H54 (cell line): ENCODE measurements around the gene LPA.
A peak's percentile ranks its signal among the peaks of the same experiment; 100 is the strongest.
"Not testable (repeated sequence)": the region's sequence is repeated elsewhere in the genome, so short reads cannot be mapped to it uniquely, and the experiment has no call there.

Experiments
- DNase-seq: peaks from one replicate; pipeline ENCODE4 v3.0.0; 2011; ENCODE audit warnings: low spot score, mixed read lengths; ENCODE audit not compliant: insufficient read length
- FAIRE-seq: peaks from 3 replicates; lab custom pipeline; 2011; peaks lifted over from hg19 to GRCh38; lab: Jason Lieb, UNC
- POLR2A ChIP-seq: IDR thresholded peaks from 2 replicates; pipeline ENCODE4 v1.6.1; 2011; ENCODE audit warnings: low read depth, mild to moderate bottlenecking, low read length

Gene LPA

GRCh38 chr6:160678744-160679401 lies 14.8 kb upstream of the LPA start:
- no peak for FAIRE-seq

GRCh38 chr6:160678230-160678629 lies 14.2 kb upstream of the LPA start:
- FAIRE-seq (no peak), DNase-seq (no peak)
- TF ChIP-seq POLR2A: no peak

More at GRCh38 chr6:160678744-160679401, 14.8 kb upstream of the LPA start:
- DNase-seq: no peak
- TF ChIP-seq POLR2A: no peak

- not testable (repeated sequence) for FAIRE-seq
These were observed 12.3 kb upstream of the LPA start for GRCh38 chr6:160676418-160676817.

GRCh38 chr6:160668589-160668988 lies 4.5 kb upstream of the LPA start:
- no peak for TF ChIP-seq POLR2A
- FAIRE-seq (no peak), DNase-seq (no peak)

More at GRCh38 chr6:160676418-160676817, 12.3 kb upstream of the LPA start:
- DNase-seq: not testable (repeated sequence)

- FAIRE-seq (no peak), DNase-seq (peak; percentile 4)
- TF ChIP-seq POLR2A: no peak
These were observed 3.8 kb upstream of the LPA start for GRCh38 chr6:160667639-160668481.

- no peak for FAIRE-seq
- TF ChIP-seq POLR2A: no peak
- no peak for DNase-seq
These were observed 1.2 kb downstream of the LPA start for GRCh38 chr6:160662842-160663241.

- no peak for TF ChIP-seq POLR2A
- FAIRE-seq: no peak
- no peak for DNase-seq
These were observed 1.6 kb downstream of the LPA start for GRCh38 chr6:160662429-160662828.

- TF ChIP-seq POLR2A: no peak
- FAIRE-seq (no peak), DNase-seq (no peak)
These were observed 2.9 kb downstream of the LPA start for GRCh38 chr6:160661216-160661615.

GRCh38 chr6:160659562-160659961 lies 4.5 kb downstream of the LPA start:
- no peak for TF ChIP-seq POLR2A
- DNase-seq (no peak), FAIRE-seq (no peak)

- no peak for FAIRE-seq
- no peak for DNase-seq
- no peak for TF ChIP-seq POLR2A
These were observed 29.4 kb downstream of the LPA start for GRCh38 chr6:160634706-160635105.

- DNase-seq (no peak), FAIRE-seq (no peak)
- no peak for TF ChIP-seq POLR2A
These were observed 67.9 kb downstream of the LPA start for GRCh38 chr6:160595838-160596832.

- DNase-seq, FAIRE-seq: not testable (repeated sequence)
These were observed 68.8 kb downstream of the LPA start for GRCh38 chr6:160595297-160595696.

- DNase-seq: no peak
- no peak for FAIRE-seq
- no peak for TF ChIP-seq POLR2A
These were observed 77.7 kb downstream of the LPA start for GRCh38 chr6:160586374-160586773.
